Activated CD8-positive, alpha-beta memory T cell treated with anti-CD3 and anti-CD28 coated beads for 48 hours (primary cell): ENCODE measurements around the gene CSF2RB.

ENCODE experiments used
- DNase-seq, 3 experiments: peaks; one replicate each; pipeline ENCODE4 v3.0.0-alpha.2; 2020; ENCODE audit warnings: low read depth in 2 of 3, low spot score in 2 of 3

Gene CSF2RB

GRCh38 chr22:36887162-36887561, 26.3 kb upstream of the CSF2RB start:
- no peak for DNase-seq

GRCh38 chr22:36891646-36892045, 21.8 kb upstream of the CSF2RB start:
- no peak for DNase-seq

- no peak for DNase-seq
Measured at GRCh38 chr22:36892292-36892691, 21.1 kb upstream of the CSF2RB start.

- no peak for DNase-seq
Measured at GRCh38 chr22:36893262-36893661, 20.2 kb upstream of the CSF2RB start.

DNA sequence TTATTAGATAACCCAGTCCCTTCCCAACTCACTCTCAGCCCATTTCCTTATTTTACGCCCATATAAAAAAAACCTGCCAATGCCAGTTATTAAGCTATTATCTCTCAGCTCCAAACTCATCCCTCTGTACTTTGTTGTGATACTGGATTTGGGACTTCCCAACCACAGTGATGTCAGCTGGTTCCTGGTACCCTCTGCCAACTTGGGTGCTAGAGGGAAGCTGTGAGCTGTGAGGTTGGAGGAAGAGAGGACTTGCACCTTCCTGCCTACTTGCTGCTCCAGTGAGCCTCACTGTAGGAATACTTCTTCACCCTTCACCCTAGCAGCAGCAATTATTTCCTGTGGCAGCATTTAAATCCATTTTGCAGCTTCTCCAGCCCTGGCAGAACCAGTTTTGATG, 19.2 kb upstream of the CSF2RB start:
- DNase-seq = no peak

- DNase-seq = no peak
Measured at GRCh38 chr22:36897611-36898010, 15.8 kb upstream of the CSF2RB start.

GRCh38 chr22:36898690-36899089, 14.7 kb upstream of the CSF2RB start:
- DNase-seq = no peak

DNA sequence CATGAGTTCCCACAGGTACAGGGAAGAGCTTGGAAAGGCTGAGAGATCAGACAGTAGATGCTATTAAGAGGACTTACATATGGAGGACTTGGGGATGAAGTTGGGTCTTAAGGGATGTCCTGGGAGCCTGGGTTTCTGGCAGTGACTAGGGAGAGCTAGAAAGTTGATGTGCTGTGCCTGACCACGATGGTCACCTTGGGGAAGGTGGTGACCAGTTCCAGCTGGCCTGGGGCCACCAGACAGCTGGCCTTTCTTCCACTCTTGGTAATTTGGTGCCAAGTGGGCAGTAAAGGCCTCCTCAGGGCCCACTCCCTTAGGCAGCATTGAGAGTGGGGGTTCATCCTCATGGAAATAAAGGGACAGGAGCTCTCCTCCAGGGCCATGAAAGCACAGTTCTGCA, 13.9 kb upstream of the CSF2RB start:
- DNase-seq = no peak

DNA sequence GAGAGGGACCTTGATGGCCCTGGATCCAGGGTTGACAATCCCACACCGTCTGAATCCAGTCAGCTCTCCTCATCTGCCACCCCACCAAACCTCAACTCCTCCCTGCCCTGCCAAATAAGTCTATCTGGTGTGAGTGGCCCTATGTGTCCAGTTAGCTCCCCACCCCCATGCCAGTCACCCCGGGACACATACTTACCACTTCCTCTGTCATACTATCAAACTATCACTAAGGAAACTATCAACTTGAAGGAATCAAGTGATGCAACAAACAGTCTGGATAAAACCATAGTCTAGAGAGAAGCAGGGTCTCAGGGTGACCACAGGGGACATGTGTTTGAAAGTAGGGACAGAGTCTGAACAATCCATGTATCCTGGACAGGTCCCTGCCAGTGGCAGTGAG, 13.2 kb upstream of the CSF2RB start:
- DNase-seq = no peak

DNA sequence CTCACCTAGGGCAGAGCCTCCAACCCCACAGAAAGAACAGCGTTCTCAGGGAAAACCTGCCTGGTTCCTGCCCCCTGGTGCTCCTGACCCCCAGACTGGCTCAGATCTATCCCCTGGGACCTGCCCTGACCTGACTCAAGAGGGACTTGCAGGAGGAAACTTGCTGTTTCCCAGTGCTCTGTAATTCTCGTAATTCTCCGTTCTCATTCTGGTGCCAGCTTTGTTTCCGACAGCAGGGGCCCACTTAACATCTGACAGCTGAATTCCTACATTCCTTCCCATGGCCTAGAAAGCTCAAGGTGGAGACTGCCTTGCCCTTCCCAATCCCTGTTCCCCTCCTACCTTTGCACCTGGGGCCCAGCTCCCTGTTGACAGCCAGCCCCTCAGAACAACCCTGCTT, 12.5 kb upstream of the CSF2RB start:
- no peak for DNase-seq

- DNase-seq = no peak
Measured at GRCh38 chr22:36901411-36902142, 11.9 kb upstream of the CSF2RB start.

DNA sequence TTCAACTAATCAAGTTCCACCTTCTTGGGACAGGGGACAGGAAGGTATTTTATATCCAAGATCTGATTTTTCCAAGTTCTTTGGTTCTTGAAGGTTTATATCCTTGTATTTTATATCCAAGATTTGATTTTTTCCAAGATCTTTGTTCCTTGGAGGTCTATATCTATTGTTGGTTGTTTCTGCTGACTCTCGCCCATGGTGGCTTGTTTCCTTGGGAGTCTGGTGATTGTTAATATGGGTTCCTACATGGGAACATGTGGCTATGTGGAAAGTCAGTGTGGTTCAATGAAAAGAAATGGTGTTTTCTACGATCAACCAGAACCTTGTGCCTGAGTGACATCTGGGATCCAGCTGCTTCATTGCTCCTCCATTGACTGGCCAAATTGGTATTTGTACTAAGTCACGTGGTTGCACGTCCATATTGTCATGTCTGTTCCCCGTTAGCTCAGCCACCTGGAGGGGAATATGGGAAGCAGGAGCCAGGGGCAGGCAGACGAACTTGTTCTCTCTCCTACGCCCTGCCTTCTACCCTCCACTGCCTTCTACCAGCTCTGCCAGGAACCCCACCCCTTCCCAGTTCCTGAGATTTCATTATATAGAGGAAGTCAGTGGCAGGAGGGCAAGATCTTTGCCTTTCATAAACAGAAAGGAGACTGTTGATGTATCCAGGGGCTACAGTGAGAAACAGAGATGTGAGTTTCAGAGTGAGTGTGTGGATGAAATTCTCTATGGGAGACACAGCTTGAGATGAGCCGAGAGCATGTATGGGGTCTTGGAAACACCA, 11.1 kb upstream of the CSF2RB start:
- no peak for DNase-seq

DNA sequence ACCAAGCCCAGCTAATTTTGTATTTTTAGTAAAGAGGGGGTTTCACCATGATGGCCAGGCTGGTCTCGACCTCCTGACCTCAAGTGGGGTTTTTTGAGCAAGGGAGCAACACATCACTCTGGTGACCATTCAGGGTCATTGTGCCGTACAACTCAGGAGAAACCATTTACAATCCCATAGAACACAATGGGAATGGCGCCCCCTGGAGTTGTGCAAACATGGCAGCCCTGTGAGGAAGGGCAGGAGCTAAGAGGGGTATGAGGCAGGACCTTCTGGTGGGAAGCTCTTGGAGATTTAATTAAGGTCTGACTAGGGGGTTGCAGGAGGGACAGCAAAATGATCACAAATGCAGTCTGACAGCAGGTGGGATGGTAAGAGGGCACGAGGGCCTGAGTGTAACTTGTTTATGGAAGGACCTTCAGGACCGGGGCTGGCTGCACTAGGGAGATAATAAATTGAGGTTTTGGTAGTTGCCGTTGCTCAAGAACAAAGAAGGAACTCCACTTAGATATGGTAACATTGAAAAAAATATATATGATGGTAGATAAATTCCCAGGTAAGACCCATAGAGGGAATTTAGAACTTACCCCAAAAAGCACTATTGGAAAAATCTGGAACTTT, 9.1 kb upstream of the CSF2RB start:
- no peak for DNase-seq

DNA sequence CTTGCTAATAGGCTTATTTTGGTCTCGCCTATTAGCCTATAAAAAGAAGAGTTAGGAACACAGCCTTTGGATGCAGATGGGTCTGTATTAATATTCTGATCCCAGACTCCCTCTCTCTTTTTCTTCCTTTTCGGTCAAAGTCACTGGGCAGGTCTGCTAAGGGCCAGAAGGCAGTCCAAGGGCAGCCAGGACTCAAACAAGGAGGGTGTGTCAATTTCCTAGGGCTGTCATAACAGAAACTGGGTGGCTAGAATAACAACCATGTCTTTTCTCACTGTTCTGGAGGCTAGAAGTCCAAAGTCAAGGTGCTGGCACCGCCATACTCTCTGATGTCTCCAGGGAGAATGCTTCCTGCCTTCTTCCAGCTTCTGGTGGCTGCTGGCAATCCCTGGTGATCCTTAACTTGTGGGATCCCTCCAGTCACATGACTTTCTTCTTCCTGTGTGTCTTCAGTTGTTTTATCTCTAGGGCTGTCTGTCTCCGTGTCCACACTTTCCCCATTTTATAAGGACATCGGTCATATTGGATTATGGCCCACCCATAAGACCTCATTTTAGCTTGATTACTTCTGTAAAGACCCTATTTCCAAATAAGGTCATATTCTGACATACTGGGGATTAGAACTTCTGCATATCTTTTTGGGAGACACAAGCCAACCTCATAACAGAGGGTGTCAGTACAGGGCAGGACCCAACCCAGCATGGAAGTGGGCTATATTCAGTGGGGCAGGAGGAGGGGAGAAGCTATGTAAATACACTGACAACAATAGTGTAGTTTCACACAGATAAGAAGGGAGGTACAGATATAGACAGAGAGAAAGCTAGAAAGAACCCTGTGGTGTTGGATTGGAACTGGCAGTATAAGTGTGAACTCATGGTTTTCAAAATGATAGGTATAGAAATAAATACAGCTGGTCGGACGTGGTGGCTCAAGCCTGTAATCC, 5.9 kb upstream of the CSF2RB start:
- no peak for DNase-seq

- DNase-seq = no peak
Measured at GRCh38 chr22:36910461-36910860, 3.0 kb upstream of the CSF2RB start.

DNA sequence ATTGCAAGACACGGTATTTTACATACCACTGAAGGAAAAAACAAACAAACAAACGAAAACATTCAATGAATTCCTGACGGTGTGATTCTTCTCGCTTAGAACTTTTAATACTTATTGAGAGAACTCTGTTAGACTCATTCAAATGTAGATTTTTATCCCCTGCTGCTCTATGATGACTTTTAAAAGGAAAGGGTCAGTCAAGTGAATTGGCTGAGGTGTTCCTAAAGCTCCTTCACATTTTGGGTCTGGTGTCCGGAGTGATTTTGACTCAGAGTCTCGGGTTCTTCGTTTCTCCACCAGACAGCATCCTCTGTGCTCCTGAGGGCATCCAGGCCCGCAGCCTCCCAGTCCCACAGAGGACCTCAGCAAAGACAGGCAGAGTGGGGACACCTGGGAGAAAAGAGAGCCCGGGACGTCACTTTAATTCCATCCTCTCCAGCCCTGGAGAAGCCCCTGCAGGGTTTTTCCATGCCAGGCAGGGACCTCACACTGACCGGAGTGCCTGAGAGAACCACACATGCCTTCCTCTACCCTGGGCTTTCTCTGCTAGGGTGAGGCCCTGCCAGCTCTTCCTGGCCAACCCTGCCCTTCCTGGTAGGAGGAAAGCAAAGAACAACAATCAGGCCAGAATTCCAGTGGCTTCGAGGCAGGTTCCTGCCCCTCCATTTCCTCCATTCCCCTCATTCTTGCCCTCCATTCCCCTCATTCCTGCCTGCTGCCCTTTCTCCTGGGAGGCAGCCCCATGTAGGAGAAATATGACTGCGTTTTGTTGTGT, 1.4 kb upstream of the CSF2RB start:
- no peak for DNase-seq

- no peak for DNase-seq
Measured at GRCh38 chr22:36912694-36913426, 568 bp upstream of the CSF2RB start.

DNA sequence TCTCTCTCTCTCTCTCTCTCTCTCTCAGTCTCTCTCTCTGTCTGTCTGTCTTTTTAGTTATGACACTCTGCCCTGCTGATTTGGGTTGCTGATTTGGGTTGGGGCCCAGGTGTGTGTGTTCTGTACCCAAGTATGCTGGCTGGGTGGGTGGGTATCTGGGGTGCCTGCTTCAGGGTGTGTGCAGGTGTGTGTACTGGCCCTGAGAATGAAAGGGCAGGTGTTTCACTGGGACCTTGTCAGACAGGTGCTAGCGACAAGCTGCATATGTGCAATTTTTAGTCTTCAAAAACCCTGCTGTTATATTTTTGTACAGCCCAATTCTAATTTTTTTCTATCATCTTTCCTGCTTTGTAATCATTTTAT, 943 bp downstream of the CSF2RB start:
- DNase-seq = no peak

- DNase-seq = no peak
Measured at GRCh38 chr22:36916034-36916433, 2.6 kb downstream of the CSF2RB start.
